NCI-H748 treated with DMSO at 0.1 percent for 48 hours (cell line): Measurements from ENCODE around the gene MFAP2.

ENCODE experiments used
- DNase-seq: peaks from one replicate; lab custom pipeline; 2025; lab: John Stamatoyannopoulos, UW

Gene MFAP2

GRCh38 chr1:16980473-16981268 lies at the start of gene MFAP2:
MFAP2 (minus strand) TSS chr1:16980620; CDS start chr1:16978273, 2,347 bp downstream.
- no peak for DNase-seq

- DNase-seq = no peak
Measured at GRCh38 chr1:17030206-17030605, 49.8 kb upstream of the MFAP2 start.

- no peak for DNase-seq
Measured at GRCh38 chr1:17028662-17029188, 48.3 kb upstream of the MFAP2 start.

- no peak for DNase-seq
Measured at GRCh38 chr1:17027900-17028299, 47.5 kb upstream of the MFAP2 start.

GRCh38 chr1:17027403-17027802 lies 47.0 kb upstream of the MFAP2 start:
- no peak for DNase-seq

- no peak for DNase-seq
Measured at GRCh38 chr1:17024721-17025120, 44.3 kb upstream of the MFAP2 start.

- no peak for DNase-seq
Measured at GRCh38 chr1:17023573-17023972, 43.2 kb upstream of the MFAP2 start.

- DNase-seq = no peak
Measured at GRCh38 chr1:17023102-17023501, 42.7 kb upstream of the MFAP2 start.

GRCh38 chr1:17021896-17022295 lies 41.5 kb upstream of the MFAP2 start:
- no peak for DNase-seq

- DNase-seq = no peak
Measured at GRCh38 chr1:17020502-17020901, 40.1 kb upstream of the MFAP2 start.

GRCh38 chr1:17018849-17019248 lies 38.4 kb upstream of the MFAP2 start:
- DNase-seq = no peak

GRCh38 chr1:17017435-17017834 lies 37.0 kb upstream of the MFAP2 start:
- DNase-seq = no peak

- no peak for DNase-seq
Measured at GRCh38 chr1:17016317-17016661, 35.9 kb upstream of the MFAP2 start.

- DNase-seq = no peak
Measured at GRCh38 chr1:17014671-17015567, 34.5 kb upstream of the MFAP2 start.

GRCh38 chr1:17013491-17014320 lies 33.3 kb upstream of the MFAP2 start:
- no peak for DNase-seq

- no peak for DNase-seq
Measured at GRCh38 chr1:17012775-17013490, 32.5 kb upstream of the MFAP2 start.

GRCh38 chr1:17011439-17012307 lies 31.3 kb upstream of the MFAP2 start, which contains the start of gene ATP13A2:
ATP13A2 (minus strand) TSS chr1:17011928; CDS start chr1:17011738, 190 bp downstream.
- peak; percentile 52 for DNase-seq

- no peak for DNase-seq
Measured at GRCh38 chr1:17011092-17011438, 30.6 kb upstream of the MFAP2 start.

- no peak for DNase-seq
Measured at GRCh38 chr1:17009706-17010105, 29.3 kb upstream of the MFAP2 start.

GRCh38 chr1:17008208-17008855 lies 27.9 kb upstream of the MFAP2 start:
- DNase-seq = no peak
